SW 1271 (cell line): Measurements from ENCODE around the gene C5AR1.
"Not testable (repeated sequence)": the region's sequence is repeated elsewhere in the genome, so short reads cannot be mapped to it uniquely, and the experiment has no call there.

Experiments
- DNase-seq, 2 experiments: peaks; one replicate each; lab custom pipeline; 2025; lab: John Stamatoyannopoulos, UW

The C5AR1 gene

DNA sequence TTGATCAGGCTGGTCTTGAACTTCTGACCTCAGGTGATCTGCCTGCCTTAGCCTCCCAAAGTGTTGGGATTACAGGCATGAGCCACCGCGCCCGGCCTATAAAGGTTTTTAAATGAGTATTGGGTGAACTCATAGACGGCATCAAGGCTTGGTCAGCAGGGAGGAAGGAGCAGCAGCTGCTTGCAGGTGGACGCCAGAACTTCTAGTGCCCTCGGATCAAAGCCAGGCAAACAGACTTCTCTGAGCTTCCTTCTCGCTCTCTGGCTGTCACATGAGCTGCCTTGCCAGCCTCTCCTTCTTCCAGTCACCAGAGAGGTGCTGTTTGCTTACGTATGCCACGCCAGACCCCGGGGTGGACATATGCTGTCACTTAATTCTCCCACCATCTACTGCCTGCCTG is 55.8 kb downstream of the C5AR1 start:
- not testable (repeated sequence) for DNase-seq

DNA sequence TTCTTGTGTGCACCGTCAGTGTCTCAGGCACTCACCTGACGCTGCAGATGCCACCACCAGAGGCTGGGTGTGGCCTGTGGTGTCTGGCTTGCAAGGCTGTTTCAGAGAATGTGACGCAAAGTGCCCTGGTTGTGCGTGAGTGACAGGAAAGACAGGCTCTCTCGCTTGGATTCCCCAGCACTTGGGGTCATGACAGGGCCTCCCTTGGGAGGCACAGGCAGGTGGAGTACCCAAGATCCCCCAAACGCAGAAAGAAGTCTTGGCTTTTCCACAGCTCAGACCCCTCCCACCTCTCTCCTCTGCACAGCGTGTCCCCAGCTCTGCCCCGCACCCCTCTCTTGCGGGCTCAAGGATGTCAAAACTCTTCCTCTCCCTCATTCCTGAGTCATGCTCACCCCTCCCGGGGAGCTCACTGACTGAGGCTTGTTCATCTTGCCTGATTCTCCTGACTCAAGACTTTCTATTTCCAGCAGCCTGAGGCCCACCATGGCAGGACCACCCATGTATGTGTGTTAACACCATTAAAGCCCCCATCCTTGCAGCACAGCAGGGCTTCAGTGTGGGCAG is 60.5 kb downstream of the C5AR1 start:
- DNase-seq: no peak

DNA sequence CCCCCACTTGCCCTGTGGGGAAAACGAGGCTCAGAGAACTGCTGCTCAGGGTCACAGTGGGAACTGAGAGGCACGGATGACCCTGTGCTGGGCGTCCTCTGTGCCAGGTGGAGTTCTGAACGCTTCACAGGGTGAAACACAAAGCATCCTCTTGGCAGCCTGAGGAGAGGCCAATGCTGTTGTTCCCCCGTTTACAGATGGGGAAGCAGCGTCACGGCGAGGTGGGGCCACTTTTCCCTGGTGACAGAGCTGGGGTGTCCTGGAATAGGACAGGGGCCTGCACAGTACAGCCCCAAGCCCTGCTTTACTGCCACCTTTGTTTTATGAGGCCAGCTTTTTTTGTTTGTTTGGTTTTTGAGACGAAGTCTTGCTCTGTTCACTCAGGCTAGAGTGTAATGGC is 61.6 kb downstream of the C5AR1 start:
- no peak for DNase-seq
